Measurements from ENCODE around the gene UBALD2.

Gene UBALD2

DNA sequence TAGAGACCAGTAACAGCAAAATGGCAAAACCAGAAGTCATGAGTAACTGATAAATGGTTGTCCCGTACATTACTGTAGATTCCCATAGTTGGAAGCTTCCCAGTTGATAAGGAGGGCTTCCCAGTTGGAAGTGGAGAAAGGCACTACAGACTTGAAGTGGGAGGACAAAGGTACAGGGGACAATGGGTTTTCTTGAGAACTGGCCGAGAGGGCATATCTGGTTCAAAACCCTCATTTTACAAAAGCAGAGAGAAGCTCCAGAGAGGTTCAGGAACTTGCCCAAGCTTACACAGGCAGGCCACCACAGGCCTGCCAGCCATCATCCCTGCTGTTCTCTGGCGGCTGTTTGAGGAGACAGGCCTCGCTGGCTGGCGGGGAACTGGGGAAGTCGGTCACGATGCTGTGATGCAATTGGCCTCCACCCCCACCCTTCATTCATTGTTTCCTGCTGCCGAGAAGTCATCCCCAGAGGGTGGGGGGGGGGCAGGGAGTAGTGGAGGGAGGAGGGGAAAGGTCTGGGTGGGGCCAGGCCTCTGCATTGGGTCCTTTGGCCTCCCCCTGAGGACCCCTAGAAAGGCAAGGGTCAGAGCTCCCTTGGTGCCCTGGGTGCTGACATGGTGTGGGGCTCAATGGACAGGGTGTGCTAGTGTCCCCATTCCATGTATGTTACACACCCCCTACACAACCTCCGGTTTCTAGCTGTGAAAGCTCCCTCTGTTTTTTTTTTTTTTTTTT is 3.0 kb downstream of the UBALD2 start:
- TF ChIP-seq, protein P1, sequence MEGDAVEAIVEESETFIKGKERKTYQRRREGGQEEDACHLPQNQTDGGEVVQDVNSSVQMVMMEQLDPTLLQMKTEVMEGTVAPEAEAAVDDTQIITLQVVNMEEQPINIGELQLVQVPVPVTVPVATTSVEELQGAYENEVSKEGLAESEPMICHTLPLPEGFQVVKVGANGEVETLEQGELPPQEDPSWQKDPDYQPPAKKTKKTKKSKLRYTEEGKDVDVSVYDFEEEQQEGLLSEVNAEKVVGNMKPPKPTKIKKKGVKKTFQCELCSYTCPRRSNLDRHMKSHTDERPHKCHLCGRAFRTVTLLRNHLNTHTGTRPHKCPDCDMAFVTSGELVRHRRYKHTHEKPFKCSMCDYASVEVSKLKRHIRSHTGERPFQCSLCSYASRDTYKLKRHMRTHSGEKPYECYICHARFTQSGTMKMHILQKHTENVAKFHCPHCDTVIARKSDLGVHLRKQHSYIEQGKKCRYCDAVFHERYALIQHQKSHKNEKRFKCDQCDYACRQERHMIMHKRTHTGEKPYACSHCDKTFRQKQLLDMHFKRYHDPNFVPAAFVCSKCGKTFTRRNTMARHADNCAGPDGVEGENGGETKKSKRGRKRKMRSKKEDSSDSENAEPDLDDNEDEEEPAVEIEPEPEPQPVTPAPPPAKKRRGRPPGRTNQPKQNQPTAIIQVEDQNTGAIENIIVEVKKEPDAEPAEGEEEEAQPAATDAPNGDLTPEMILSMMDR (IDR thresholded peaks at IDR 0.05; ENCODE audit: insufficient read depth, missing control alignments) = no peak
- DNase-seq (ENCODE audit: insufficient read length, low spot score) = no peak
- no peak for FAIRE-seq

DNA sequence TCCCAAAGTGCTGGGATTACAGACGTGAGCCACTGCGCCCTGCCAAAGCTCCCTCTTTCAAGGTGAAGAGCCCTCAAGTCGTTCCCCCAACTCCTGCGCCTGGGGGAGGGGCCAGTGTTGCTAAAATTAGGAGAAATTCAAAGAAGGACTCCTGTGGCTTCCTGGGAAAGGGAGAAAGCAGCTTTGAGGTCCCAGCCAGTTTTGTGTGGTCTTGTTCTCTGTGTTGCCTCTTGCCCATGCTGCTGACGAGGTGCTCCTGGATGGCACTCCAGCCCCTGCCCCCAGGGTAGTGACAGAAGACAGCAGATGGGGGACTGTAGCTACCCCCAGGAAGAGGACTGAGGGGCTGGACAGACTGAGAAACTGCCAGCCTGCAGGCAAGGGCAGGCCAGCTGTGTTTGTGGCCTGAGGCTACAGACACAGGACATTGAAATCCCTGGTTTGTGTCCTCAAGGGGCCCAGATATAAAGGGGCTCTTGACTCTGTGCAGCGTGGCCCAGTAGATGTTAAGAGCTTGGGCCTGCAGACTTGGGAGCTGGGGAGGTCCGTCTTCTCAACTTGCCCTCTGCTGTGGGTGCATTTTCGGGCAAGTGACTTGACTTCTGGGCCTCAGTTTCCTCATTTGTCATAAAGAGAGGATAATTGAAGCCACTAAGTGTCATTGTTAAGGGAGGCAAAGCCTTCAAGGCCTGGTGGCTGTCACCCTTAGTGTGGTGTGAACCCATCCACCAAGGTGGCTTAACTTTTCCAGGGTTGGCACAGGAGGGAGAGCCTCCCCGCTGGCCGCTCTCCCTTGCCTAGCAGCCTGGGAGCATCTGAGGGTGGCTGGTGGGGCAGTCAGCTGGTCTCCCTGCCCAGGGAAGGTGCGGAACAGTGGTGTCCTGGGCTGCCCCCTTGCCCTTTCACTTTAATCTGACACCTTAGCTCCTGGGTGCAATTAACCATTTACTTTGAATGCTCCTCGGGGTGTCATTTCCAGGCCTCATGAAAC is 4.1 kb downstream of the UBALD2 start:
- DNase-seq (ENCODE audit: insufficient read length, low spot score) (no peak), FAIRE-seq (no peak)
- TF ChIP-seq, protein P1 (IDR thresholded peaks at IDR 0.05; ENCODE audit: insufficient read depth, missing control alignments) = no peak

DNA sequence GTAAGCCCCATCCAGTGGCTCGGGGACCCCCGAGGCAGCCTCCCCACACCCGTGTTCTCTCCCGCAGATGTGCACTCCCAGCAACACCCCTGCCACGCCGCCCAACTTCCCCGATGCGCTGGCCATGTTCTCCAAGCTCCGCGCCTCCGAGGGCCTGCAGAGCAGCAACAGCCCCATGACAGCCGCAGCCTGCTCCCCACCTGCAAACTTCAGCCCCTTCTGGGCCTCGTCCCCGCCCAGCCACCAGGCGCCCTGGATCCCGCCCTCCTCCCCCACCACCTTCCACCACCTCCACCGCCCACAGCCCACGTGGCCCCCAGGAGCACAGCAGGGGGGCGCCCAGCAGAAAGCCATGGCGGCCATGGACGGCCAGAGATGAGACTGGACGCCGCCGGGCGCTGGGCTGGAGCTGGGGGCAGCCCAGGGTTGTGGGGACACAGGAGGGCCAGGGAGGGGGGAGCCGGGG is 5.0 kb downstream of the UBALD2 start:
- DNase-seq (ENCODE audit: insufficient read length, low spot score) = no peak
- no peak for FAIRE-seq
- TF ChIP-seq, protein P1 (IDR thresholded peaks at IDR 0.05; ENCODE audit: insufficient read depth, missing control alignments) = no peak

DNA sequence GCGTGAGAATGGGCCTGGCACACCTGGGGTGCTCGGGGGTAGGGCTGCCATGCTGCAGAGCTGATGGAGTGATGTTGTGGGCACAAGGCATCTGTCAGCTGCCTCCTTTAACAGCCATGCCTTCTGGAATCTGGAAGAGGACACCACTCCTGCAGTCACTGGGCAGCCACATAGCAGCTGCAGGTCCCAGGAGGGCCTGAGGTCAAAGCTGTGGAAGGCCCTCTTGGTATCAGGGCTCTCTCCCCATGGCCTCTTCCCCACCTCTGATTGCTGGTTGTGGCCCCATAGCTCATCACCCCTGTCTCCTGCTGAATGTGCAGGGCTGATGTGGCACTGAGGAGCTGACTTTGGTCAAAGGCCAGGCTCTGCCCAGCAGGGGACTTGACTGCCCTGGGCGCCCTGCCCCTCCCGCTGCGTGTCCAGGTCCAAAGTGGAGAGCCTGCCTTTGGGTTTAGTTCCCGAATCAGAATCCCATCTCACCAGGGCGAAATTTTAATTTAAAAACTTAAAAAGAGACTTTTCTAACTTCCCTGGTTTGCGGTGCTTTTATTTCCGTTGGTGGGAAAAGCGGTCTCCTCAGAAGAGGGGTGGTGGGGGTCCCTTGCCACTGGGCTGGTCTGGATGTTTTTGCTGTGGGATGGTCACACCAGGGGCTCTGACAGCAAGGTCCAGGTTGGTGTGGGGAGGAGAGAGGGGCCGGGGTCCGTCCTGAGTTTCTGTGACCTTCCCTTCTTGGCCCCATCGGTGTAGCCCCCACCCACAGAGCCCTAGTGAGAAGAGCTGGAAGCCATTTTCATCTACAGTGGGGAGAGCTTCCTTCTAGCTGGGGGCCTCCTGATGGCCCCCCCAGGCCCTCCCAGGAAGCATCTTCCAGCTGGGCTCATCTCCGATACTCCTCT is 5.9 kb downstream of the UBALD2 start:
- DNase-seq (ENCODE audit: insufficient read length, low spot score) (no peak), FAIRE-seq (no peak)
- TF ChIP-seq, protein P1 (IDR thresholded peaks at IDR 0.05; ENCODE audit: insufficient read depth, missing control alignments) = no peak

DNA sequence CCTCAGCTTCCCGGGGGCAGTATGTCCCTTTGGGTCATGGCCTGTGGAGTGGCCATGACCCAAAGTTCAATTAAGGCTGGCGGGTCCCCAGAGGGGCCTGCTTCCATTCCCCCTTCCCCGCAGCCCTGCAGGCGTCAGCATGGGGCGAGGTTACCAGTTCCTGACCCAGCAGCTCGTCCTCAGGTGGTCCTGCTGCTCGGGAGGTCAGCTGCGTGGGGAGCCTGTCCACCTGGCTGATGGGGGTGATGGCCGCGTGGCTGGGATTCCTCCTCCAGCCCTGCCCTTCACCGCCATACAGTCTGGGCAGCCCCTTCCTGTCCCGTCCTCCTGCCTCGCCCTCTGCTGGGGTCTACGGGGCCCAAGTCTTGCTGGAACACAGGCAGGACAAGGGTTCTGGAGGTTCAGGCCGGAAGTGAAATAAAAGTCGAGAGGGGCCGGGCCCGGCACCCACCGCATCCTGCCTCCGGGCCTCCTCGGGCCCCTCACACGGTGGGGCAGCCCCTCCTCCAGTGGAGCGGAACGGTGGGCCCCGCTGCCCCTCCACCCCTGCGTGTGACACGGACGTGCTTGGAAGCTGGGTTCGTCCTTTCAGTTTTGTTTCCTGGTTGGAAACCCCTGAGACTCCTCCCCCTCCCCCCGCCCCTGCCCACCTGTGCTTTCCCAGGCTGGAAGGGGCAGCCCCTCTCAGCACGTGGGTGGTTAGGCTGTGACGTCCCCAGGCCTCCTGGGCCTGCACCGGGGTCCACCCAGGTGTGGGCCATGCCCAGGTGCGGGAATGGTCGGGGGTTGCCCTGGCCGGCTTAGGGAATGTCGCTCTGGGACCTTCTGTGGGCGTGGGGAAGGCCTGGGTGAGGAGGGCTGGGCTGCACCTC is 6.8 kb downstream of the UBALD2 start:
- TF ChIP-seq, protein P1 (IDR thresholded peaks at IDR 0.05; ENCODE audit: insufficient read depth, missing control alignments) = no peak
- FAIRE-seq (no peak), DNase-seq (ENCODE audit: insufficient read length, low spot score) (no peak)

Measured in D721Med (cell line).